Measurements from ENCODE around the gene TFDP2.
"Not testable (repeated sequence)": the region's sequence is repeated elsewhere in the genome, so short reads cannot be mapped to it uniquely, and the experiment has no call there.

Gene TFDP2

GRCh38 chr3:141928631-141929270 lies 220.6 kb downstream of the TFDP2 start:
- DNase-seq (ENCODE audit: low read depth): no peak

DNA sequence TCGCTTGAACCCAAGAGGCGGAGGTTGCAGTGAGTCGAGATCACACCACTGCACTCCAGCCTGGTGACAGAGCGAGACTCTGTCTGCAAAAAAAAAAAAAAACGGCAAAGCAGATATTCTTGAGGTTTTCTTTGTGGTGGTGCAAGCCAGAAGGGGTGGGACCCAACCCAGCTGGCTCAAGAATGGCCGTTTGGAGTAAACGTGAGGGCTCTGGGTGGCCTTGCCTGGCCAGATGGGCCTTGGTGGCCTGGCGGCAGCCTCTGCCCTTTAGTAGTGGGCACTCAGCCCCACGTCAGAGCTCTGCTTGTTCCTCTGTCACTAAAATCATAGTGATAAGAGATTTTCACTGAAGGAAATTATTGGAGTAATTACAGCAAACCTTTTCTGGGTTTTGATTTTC lies 222.4 kb downstream of the TFDP2 start:
- DNase-seq (ENCODE audit: low read depth): no peak

- not testable (repeated sequence) for DNase-seq (ENCODE audit: low read depth)
Observed at GRCh38 chr3:141925677-141926076, 223.7 kb downstream of the TFDP2 start.

DNA sequence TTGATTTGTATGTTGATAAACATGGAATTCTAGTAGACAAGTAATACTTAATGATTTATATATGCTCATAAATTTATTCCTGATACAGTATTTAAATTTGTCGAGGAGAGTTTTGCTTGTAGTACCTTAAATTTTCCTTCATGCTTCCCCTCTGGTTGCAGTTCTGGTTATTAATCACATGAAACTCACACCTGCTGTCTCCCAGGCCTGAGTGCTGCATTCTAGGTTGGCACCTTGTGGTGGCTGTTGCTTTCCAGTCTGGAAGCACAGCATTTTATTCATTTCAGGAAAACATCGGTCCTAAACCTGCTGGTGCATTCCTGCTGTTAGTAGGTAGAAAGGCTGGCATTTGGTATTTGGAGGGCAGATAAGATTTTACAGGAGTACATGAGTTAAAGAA lies 228.0 kb downstream of the TFDP2 start:
- DNase-seq (ENCODE audit: low read depth): no peak

DNA sequence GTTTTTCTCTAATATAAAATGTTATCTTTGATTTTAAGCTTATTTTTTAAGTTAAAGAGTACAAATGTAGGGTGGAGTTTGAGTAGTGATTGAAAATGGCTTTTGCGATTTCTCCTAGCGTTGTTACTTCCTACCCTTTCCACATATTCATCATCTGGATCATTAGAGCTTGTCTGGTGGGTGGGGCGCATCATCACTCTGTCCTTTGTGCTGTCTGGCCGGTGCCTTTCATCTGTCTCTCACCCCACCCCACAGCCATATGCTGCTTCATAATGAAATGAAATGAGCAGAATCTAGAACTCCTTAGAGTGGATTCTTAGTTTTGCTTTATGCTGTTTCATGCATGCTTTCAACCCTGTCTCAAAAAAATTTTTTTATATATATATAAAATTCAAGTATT lies 228.6 kb downstream of the TFDP2 start:
- DNase-seq (ENCODE audit: low read depth): no peak

- no peak for DNase-seq (ENCODE audit: low read depth)
Observed at GRCh38 chr3:141915766-141916165, 233.6 kb downstream of the TFDP2 start.

- DNase-seq (ENCODE audit: low read depth): no peak
Observed at GRCh38 chr3:141915016-141915415, 234.3 kb downstream of the TFDP2 start.

GRCh38 chr3:141914311-141914710 lies 235.0 kb downstream of the TFDP2 start:
- no peak for DNase-seq (ENCODE audit: low read depth)

- peak; percentile 29 for DNase-seq (ENCODE audit: low read depth)
Observed at GRCh38 chr3:141913150-141913811, 236.1 kb downstream of the TFDP2 start.

DNA sequence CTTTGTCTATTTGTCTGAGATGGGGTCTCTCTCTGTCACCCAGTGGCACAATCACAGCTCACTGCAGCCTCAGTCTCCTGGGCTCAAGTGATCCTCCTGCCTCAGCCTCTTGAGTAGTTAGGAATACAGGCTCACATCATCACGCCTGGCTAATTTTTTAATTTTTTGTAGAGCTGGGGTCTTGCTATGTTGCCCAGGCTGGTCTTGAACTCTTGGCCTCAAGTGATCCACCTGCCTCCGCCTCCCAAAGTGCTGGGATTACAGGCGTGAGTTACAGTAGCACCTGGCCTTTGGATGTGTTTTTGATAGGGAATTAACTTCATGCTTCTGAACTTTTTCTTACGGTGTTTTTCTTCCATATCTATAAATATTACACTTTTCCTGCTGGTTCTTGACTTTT lies 239.4 kb downstream of the TFDP2 start:
- DNase-seq (ENCODE audit: low read depth): not testable (repeated sequence)

DNA sequence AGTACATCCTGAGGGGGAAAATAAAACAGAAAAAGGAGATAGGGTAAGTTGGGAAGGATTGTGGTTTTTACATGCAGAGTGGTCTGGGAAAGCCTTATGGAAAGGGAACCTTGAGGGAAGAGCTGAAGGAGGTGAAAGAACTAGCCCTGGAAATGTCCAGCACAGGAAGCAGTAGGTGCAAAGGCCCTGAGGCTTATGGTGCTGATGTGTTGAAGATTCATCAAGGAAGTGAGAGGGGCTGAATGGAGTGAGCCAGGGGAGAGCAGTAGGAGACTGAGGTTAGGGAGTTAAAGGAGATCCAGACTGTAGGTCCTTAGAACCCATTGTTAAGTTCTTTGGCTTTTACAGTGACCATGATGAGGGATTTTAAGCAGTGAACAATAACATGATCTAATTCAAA lies 239.9 kb downstream of the TFDP2 start:
- DNase-seq (ENCODE audit: low read depth): no peak

DNA sequence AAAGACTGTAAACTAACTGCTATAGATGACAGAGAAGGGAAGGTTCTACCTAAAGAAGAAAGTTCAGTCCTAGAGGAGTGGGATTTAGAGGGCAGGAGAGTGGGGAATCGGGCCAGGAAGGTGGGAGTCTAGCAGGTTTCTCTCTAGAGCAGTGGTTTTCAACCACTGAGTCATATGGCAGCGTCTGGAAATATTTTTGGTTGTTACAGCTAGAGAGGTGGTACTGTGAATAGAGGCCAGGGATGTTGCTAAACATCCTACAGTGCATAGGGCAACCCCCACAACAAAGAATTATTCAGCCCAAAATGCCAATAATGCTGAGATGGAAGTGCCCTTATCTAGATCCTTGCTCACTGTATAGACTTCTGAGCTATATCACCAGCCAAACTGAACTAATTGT lies 244.2 kb downstream of the TFDP2 start:
- DNase-seq (ENCODE audit: low read depth): no peak

DNA sequence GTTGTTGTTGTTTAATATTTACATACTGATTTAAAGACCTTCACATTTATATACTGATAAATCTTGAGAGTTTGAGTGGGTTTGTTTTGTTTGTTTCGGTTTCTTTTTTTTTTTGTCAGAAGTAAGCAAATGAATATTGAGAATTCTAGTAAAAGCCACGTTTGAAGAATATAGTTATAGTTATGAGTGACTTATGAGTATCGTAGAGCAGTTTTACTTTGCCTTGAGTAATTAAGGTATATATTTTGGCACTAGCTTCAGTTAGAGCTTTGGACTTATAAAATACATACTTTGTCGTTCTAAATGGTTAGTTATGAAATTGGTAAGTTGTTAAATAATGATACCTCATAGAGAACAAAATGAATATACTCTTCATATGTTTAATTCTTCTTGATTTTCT lies 245.1 kb downstream of the TFDP2 start:
- no peak for DNase-seq (ENCODE audit: low read depth)

DNA sequence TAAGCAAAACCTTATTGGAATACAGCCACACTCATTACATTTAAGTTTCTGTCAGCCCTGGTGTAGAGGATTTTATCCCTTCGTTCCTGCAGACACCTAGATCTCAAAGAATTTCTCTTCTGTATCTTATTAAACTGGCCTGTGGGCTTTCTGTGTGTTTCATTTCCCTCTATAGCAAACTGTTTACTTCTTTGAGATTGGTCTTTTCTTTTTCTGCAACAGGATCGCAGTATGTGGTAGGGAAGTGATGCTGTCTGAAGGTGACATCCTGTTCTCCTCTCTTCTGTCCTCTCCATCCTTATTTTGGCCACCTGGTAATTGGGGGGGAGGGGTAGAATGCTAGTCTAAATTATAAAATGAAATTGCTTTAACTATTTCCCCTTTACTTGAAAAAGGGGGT lies 247.4 kb downstream of the TFDP2 start:
- DNase-seq (ENCODE audit: low read depth): no peak

DNA sequence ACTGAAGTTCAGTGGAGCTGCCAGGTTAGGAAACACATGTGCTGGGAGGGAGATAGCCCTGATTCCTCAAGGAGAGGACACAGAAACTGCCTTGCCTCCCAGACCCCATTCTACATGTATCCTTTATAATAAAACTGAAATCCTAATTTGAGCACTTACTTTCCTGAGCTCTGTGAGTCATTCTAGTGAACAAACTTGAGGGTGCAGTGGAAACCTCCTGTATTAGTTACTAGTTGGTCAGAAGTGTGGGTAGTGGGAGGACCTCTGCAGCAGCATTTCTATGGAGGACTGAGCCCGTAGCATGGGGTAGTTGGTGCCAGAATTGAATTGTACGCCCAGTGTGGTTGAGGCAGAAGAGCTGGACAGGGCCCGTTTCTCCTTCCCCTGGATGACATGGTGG lies 249.0 kb downstream of the TFDP2 start:
- no peak for DNase-seq (ENCODE audit: low read depth)

- no peak for DNase-seq (ENCODE audit: low read depth)
Observed at GRCh38 chr3:141898908-141899307, 250.4 kb downstream of the TFDP2 start.

DNA sequence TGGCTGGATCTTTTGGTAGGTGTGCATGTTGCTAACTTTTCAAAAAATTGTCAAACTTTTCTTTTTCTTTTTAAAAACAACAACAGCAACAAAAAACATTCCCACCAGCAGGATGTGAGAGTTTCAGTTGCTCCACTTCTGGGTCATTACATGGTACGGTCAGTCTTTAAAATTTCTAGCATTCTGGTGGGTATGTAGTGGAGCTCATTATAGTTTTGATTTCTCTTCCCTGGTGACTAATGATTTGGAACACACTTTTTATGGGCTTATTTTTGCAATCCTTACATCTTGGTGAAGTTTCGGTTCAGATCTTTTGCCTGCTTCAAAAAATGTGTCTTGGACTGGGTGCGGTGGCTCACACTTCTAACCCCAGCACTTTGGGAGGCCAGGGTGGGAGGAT lies 253.6 kb downstream of the TFDP2 start:
- DNase-seq (ENCODE audit: low read depth): no peak

DNA sequence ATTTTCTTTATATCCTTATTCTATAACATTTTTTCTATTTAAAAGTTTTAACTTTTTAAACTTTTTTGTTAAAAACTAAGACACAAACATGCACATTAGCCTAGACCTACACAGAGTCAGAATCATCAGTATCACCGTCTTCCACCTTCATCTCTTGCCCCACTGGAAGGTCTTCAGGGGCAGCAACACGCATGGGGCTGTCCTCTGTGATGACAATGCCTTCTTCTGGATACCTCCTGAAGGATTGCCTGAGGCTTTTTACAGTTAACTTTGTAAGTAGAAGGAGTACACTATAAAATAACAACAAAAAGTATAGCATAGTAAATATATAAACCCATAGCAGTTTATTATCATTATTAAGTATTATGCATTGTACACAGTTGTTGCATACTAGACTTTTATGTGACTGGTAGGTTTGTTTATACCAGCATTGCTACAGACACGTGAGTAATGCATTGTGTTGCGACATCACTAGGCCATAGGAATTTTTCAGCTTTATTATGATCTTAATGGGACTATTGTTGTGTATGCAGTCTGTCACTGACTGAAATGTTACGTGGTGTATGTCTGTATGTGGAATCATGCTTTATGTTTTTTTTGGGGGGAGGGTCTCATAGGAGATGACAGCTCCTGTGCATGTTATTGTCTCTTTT lies 254.7 kb downstream of the TFDP2 start:
- peak; percentile 63 for DNase-seq (ENCODE audit: low read depth)
